Mononuclear cell (primary cell): ENCODE results near the gene LBHD2. TPM values are rescaled to one million over a fixed set of nuclear protein-coding genes. Genes with fewer than 3 reads are reported as not detected.

Experiments used
- H3K27me3 ChIP-seq: 2 replicates; pipeline ENCODE4 v1.6.0; 2011; ENCODE audit warnings: low read length, control low read depth; ENCODE audit not compliant: insufficient read depth
- H3K4me1 ChIP-seq: 2 replicates; pipeline ENCODE4 v1.5.1; 2011; ENCODE audit warnings: mild to moderate bottlenecking, low read length, control low read depth; ENCODE audit not compliant: insufficient read depth
- H3K4me3 ChIP-seq: 2 replicates; pipeline ENCODE4 v1.5.1; 2011; ENCODE audit warnings: mild to moderate bottlenecking, low read length, moderate library complexity
- H3K9me3 ChIP-seq: 2 replicates; pipeline ENCODE4 v1.5.1; 2011; ENCODE audit warnings: low read depth, mild to moderate bottlenecking, control low read depth, low read length
- total RNA-seq: library from RNA; depleted of rRNA; stranded (reverse); fragments of >200 nt; gene quantifications from one replicate; pipeline ENCODE4 v1.2.3, GENCODE V29; 2012

Gene LBHD2
- total RNA-seq, 1 donor: not detected

DNA sequence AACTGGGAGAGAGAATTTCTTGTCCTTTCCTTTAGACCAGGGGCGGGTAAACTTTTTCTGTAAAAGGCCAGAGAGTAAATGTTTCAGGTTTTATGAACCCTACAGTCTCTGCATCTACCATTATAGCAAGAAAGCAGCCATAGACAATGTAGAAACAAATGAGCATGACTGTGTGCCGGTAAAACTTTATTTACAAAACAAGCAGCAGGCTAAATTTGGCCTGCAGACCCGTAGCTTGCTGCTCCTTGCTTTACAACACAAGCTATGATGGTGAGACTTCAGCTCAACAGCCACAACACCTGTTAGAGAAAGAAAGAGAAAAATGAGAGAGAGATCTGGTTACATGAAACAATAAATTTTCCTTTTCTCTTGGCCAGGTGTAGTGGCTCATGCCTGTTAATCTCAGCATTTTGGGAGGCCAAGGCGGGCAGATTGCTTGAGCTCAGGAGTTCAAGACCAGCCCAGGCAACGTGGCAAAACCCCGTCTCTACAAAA, 22.5 kb upstream of the LBHD2 start:
- H3K4me1 ChIP-seq: peaks cover 7% of the 10 kb centered on the region
- peaks cover 21% of the 10 kb centered on the region for H3K27me3 ChIP-seq
- no peak overlapping the region for H3K4me3 ChIP-seq
- no peaks in the 10 kb centered on the region for H3K9me3 ChIP-seq

DNA sequence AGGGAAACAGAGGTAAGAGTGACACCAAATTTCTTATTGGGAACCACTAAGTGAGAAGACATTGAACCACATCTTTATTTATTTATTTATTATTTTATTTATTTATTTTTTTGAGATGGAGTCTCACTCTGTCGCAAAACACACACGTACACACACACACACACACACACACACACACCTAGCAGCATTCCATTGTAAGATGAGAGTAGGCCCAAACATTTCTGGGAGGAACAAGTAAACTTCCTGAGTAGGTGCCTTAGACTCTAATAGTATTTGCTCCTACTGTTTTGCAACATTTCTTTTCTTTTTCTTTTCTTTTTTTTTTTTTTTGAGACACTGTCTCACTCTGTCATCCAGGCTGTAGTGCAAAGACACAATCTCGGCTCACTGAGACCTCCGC, 19.6 kb upstream of the LBHD2 start:
- no peaks in the 10 kb centered on the region for H3K4me1 ChIP-seq
- no peak overlapping the region for H3K4me3 ChIP-seq
- H3K9me3 ChIP-seq: no peaks in the 10 kb centered on the region
- H3K27me3 ChIP-seq: peaks cover 8% of the 10 kb centered on the region

DNA sequence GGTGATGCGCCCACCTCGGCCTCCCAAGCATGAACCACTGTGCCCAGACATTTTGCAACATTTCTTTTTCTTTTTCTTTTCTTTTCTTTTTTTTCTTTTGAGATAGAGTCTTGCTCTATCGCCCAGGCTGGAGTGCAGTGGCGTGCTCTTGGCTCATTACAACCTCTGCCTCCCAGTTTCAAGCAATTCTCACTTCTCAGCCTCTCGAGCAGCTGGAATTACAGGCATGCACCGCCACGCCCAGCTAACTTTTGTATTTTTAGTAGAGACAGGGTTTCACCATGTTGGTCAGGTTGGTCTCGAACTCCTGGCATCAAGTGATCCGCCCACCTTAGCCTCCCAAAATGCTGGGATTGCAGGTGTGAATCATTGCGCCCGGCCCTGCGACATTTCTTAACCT, 19.0 kb upstream of the LBHD2 start:
- Histone ChIP-seq H3K27me3 (peaks cover 6% of the 10 kb centered on the region), H3K4me3 (no peak overlapping the region), H3K4me1 (no peaks in the 10 kb centered on the region), H3K9me3 (no peaks in the 10 kb centered on the region)

DNA sequence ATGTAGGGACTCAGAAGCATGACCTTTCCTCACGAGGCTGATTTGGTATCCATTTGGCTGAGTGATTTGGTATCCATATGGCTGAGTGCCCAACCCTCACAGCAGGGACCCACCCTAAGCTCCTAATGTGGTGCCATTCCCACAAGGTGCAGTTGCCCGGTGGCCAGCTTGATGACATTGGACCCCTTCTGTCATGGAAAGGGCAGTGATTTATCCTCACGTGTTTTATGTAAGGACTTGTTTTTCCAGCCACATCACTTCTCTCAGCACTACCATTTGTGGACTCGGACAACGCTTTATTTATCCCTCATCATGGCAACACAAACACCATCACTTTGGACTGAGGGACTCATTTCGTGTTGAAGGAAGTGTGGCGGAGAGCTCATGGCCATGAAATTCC, 18.1 kb upstream of the LBHD2 start:
- Histone ChIP-seq H3K4me3 (no peak overlapping the region), H3K4me1 (no peaks in the 10 kb centered on the region), H3K9me3 (no peaks in the 10 kb centered on the region), H3K27me3 (peaks cover 2% of the 10 kb centered on the region)

DNA sequence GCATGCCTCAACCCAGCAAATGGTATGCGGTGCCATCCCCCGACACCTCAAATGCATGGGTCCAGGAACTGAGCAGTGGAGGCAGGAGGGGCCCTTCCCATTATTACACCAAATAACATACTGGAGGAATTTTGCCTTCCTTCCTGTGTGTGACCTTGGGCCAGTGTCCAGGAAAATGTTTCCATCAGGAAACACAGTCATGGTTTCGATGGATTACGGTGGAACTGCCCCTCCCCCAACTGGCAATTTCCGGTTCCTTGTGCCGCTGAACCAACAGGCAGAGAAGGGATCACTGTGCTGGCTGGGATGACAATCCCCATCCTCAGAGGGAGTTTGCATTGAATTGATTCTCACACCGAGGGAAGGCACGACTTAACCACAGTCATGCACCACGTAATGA, 17.6 kb upstream of the LBHD2 start:
- Histone ChIP-seq H3K27me3 (peaks cover 2% of the 10 kb centered on the region), H3K4me3 (no peak overlapping the region), H3K9me3 (no peaks in the 10 kb centered on the region), H3K4me1 (no peaks in the 10 kb centered on the region)

DNA sequence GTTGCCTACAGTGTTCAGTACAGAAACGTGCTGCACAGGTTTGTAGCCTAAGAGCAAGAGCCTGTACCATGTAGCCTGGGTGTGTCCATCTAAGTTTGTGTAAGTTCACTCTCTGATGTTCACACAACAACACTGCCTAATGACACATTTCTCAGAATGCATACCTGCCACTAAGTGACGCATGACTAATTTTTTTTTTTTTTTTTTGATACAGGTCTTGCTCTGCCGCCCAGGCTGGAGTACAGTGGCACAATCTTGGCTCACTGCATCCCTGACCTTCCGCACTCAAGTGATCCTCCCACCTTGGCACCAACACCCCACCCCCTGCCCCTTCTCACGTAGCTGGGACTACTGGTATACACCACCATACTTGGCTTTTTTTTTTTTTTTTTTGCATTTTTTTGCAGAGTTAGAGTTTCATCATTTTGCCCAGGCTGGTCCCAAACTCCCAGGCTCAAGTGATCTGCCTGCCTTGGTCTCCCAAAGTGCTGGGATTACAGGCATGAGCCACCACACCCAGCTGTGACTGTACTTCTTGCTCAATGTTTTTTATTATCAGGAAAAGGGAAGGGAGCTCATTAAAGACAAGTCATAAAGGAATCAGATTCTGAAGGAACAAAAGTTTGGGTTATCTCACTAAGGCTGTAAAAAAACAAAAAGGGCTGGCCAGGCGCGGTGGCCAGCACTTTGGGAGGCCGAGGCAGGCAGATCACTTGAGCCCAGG, 16.6 kb upstream of the LBHD2 start:
- Histone ChIP-seq H3K27me3 (peaks cover 2% of the 10 kb centered on the region), H3K9me3 (no peaks in the 10 kb centered on the region), H3K4me1 (no peaks in the 10 kb centered on the region), H3K4me3 (no peak overlapping the region)

GRCh38 chr14:103068351-103069073, 15.5 kb upstream of the LBHD2 start:
- no peaks in the 10 kb centered on the region for H3K9me3 ChIP-seq
- H3K4me1 ChIP-seq: no peaks in the 10 kb centered on the region
- no peak overlapping the region for H3K4me3 ChIP-seq
- peaks cover 2% of the 10 kb centered on the region for H3K27me3 ChIP-seq

GRCh38 chr14:103070263-103070885, 13.6 kb upstream of the LBHD2 start:
- Histone ChIP-seq H3K4me1 (peaks cover 4% of the 10 kb centered on the region), H3K9me3 (no peaks in the 10 kb centered on the region), H3K4me3 (no peak overlapping the region), H3K27me3 (peaks cover 2% of the 10 kb centered on the region)

GRCh38 chr14:103070971-103071542, 13.0 kb upstream of the LBHD2 start:
- no peak overlapping the region for H3K4me3 ChIP-seq
- H3K9me3 ChIP-seq: no peaks in the 10 kb centered on the region
- peaks cover 2% of the 10 kb centered on the region for H3K27me3 ChIP-seq
- peaks cover 10% of the 10 kb centered on the region for H3K4me1 ChIP-seq

DNA sequence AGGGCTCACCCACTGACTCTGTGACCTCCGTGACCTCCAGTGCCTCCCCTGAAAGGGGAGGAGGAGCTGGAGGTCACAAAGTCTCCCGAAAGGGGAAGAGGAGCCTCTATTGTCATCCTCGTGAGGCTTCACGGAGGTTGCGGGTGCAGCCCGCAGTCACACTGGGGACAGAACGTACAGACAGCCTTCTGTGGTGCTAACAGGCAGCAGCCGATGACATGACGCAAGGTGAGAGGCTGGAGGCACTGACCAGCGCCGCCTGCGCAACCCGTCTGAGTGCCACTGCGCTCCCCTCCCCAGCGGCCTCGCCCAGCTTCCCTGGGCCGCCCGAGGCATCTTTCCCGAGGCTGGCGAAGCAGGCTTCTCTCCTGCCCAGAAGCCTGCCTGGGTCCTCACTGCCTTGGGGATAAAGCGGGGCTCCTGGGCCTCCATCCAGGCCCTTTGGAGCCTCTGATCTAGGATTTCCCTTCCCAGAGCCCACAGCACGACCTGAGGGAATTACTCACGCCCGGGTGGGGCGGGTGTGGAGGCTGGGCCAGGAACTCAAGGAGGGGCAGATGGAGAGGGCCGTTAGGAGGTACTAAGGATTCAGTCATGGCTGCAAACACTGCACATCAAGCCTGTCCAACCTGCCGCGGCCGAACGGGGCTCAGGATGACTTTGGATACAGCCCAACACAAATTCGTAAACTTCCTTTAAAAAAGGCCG, 12.3 kb upstream of the LBHD2 start:
- Histone ChIP-seq H3K4me1 (peaks cover 10% of the 10 kb centered on the region), H3K9me3 (no peaks in the 10 kb centered on the region), H3K27me3 (peaks cover 2% of the 10 kb centered on the region), H3K4me3 (no peak overlapping the region)

- Histone ChIP-seq H3K9me3 (no peaks in the 10 kb centered on the region), H3K27me3 (peaks cover 2% of the 10 kb centered on the region), H3K4me3 (no peak overlapping the region), H3K4me1 (peaks cover 10% of the 10 kb centered on the region)
Observed at GRCh38 chr14:103072595-103073366, 11.2 kb upstream of the LBHD2 start.

- H3K4me3 ChIP-seq: no peak overlapping the region
- H3K4me1 ChIP-seq: peaks cover 10% of the 10 kb centered on the region
- H3K9me3 ChIP-seq: no peaks in the 10 kb centered on the region
- peaks cover 2% of the 10 kb centered on the region for H3K27me3 ChIP-seq
Observed at GRCh38 chr14:103073367-103073875, 10.6 kb upstream of the LBHD2 start.

GRCh38 chr14:103073876-103074728, 9.9 kb upstream of the LBHD2 start:
- peaks cover 10% of the 10 kb centered on the region for H3K4me1 ChIP-seq
- H3K4me3 ChIP-seq: no peak overlapping the region
- H3K27me3 ChIP-seq: peaks cover 2% of the 10 kb centered on the region
- H3K9me3 ChIP-seq: no peaks in the 10 kb centered on the region
